Measurements from ENCODE around the gene TOMM20L. TPM values are rescaled to one million over a fixed set of nuclear protein-coding genes. Genes with fewer than 3 reads are reported as not detected.

The TOMM20L gene
- total and polyA plus RNA-seq, 2 of the 13 experiments (the other 11 are each of a cell fraction or from before 2014, with no cell fraction given), result 0.46 TPM; not detected in 1

- no peak for TF ChIP-seq SOX6 (IDR thresholded peaks at IDR 0.05)
- peak; percentile 42 for TF ChIP-seq SOX6 (CRISPR knock-in tag; IDR thresholded peaks at IDR 0.05)
- no peak for TF ChIP-seq ZBTB14 (CRISPR knock-in tag; IDR thresholded peaks at IDR 0.05)
- TF ChIP-seq ZNF484 (CRISPR knock-in tag; IDR thresholded peaks at IDR 0.05; ENCODE audit: borderline replicate concordance, low read depth), result no peak
- no peak for TF ChIP-seq ZKSCAN5 (CRISPR knock-in tag; IDR thresholded peaks at IDR 0.05)
- peak; percentile 22; the same call in 1 of the 2 replicates for TF ChIP-seq ZNF331 (CRISPR knock-in tag; IDR thresholded peaks at IDR 0.05)
- peak; percentile 16; the same call in 1 of the 2 replicates for TF ChIP-seq ERF (CRISPR knock-in tag; IDR thresholded peaks at IDR 0.05)
- TF ChIP-seq FOXP4 (CRISPR knock-in tag; IDR thresholded peaks at IDR 0.05), result peak; percentile 64
- no peak for TF ChIP-seq ZNF253 (CRISPR knock-in tag; IDR thresholded peaks at IDR 0.05; ENCODE audit: borderline replicate concordance)
- no peak for TF ChIP-seq LBX2 (CRISPR knock-in tag; IDR thresholded peaks at IDR 0.05; ENCODE audit: borderline replicate concordance)
- TF ChIP-seq ZNF24 (IDR thresholded peaks at IDR 0.05), result peak; percentile 84
- no peak for TF ChIP-seq ZNF891 (CRISPR knock-in tag; IDR thresholded peaks at IDR 0.05)
- no peak for TF ChIP-seq IKZF1 (IDR thresholded peaks at IDR 0.05)
- peak; percentile 69; the same call in 1 of the 2 replicates for TF ChIP-seq FLYWCH1 (CRISPR knock-in tag; IDR thresholded peaks at IDR 0.05)
- no peak for TF ChIP-seq ZNF337 (CRISPR knock-in tag; IDR thresholded peaks at IDR 0.05; ENCODE audit: borderline replicate concordance, low read depth)
- no peak for TF ChIP-seq KDM2A (CRISPR knock-in tag; IDR thresholded peaks at IDR 0.05; ENCODE audit: borderline replicate concordance, low read depth)
- TF ChIP-seq PTBP1 (IDR thresholded peaks at IDR 0.05; ENCODE audit: low read depth, low read length, poor library complexity, severe bottlenecking), result no peak
- TF ChIP-seq SRY (CRISPR knock-in tag; IDR thresholded peaks at IDR 0.05), result no peak
- no peak for TF ChIP-seq IRX3 (CRISPR knock-in tag; IDR thresholded peaks at IDR 0.05; ENCODE audit: borderline replicate concordance, low read depth)
- TF ChIP-seq ZNF577 (CRISPR knock-in tag; IDR thresholded peaks at IDR 0.05; ENCODE audit: borderline replicate concordance, low read depth), result no peak
- no peak for TF ChIP-seq POGK (CRISPR knock-in tag; conservative IDR thresholded peaks at IDR 0.05)
- no peak for TF ChIP-seq TOPORS (CRISPR knock-in tag; IDR thresholded peaks at IDR 0.05)
- no peak for TF ChIP-seq SRSF1 (optimal IDR thresholded peaks at IDR 0.05; ENCODE audit: low read depth, low read length)
- no peak; the same call in 1 of the 2 replicates for TF ChIP-seq EHMT2 (IDR thresholded peaks at IDR 0.05; ENCODE audit: borderline replicate concordance, low read depth, low read length)
- TF ChIP-seq LCORL (IDR thresholded peaks at IDR 0.05), result no peak
- peak; percentile 45; the same call in 1 of the 2 replicates for TF ChIP-seq LCORL (CRISPR knock-in tag; IDR thresholded peaks at IDR 0.05)
Measured at GRCh38 chr14:58427281-58428117, 31.8 kb downstream of the TOMM20L start, which contains the start of the genes KIAA0586 and TIMM9 (continued).

Data from HepG2 (cell line).